ENCODE data around the gene TAS2R5.
"Not testable (repeated sequence)": the region's sequence is repeated elsewhere in the genome, so short reads cannot be mapped to it uniquely, and the experiment has no call there.

TAS2R5 gene

DNA sequence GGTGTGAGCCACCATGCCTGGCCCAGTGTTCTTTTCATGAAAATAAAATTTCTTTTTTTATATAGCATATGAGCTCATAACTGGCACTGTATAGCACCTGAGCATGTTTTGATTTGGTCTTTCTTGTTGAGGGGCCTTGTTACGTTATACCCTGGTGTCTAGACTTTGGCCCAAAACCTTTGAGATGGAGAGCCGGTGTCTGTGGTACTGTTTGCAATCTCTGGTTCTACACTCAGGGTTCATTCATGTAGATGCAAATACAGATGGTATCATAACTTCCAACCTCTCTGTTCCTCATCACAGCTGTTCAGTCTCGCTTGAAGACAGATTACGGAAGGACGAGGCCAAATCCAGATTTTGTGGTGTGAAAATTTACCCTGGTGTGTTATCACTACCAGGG is at the start of gene TAS2R5:
Gene TAS2R5, plus strand, starts transcription at position 301 of the 400 bp plus-strand sequence. CDS start 145 bp downstream, outside the sequence.
- no peak for DNase-seq (ENCODE audit: low spot score)

GRCh38 chr7:141742229-141742628 is 47.8 kb upstream of the TAS2R5 start:
- DNase-seq (ENCODE audit: low spot score): no peak

DNA sequence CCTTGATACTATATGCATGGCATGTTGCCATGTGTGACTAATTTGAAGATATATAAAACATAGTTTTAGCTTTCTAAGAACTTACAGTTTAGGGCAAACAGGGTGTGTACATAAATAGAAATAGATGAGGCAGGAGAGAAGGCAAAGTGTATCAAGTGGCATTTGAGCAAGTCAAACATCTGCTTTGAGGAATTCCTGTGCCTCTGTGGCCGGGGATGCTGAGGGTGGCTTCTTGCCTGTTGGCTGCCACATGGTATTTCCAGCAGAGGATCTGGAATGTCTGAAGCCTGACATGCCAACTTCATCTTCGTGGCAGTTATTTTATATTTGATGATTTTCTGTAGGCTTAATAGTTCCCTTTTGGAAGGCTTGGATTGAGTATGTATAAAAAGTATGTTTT is 45.9 kb upstream of the TAS2R5 start:
- no peak for DNase-seq (ENCODE audit: low spot score)

DNA sequence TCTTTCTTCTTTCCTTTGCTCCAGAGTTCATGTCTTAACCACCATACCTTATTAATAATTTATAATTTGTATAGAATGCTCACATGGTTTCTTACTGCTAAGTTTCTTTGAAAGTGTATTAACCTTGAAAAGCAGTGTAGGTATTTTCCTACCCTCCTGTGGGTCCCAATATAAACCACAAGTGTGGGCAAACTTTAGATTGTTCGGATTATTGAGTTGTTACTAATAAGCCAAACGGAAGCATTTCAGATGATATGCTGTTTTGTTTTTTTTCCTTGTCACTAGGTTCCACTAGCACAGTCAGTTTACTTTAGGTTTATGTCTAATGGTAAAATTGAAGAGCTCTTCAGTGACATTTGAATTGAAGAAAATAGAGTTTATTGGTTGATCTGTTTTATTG is 41.6 kb upstream of the TAS2R5 start:
- DNase-seq (ENCODE audit: low spot score): no peak

DNA sequence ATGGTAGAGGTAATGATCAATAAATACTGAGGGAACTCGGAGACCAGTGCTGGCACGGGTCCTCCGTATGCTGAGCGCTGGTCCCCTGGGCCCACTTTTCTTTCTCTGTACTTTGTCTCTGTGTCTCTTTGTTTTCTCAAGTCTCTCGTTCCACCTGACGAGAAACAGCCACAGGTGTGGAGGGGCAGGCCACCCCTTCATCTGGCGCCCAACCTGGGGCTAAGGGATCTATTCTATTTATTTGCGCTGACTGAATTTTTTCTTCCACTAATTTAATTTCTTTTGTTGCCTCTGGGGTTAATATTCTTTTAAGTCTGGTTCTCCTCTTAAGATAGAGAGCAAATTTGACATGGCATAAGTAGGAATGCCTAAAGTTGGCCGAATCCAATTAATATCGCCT is 38.1 kb upstream of the TAS2R5 start:
- DNase-seq (ENCODE audit: low spot score): not testable (repeated sequence)

- DNase-seq (ENCODE audit: low spot score): no peak
These were observed 37.4 kb upstream of the TAS2R5 start for GRCh38 chr7:141752634-141753033.

GRCh38 chr7:141754939-141755338 is 35.1 kb upstream of the TAS2R5 start:
- no peak for DNase-seq (ENCODE audit: low spot score)

GRCh38 chr7:141763797-141764196 is 26.2 kb upstream of the TAS2R5 start, which contains the start of gene TAS2R3:
Gene TAS2R3 (plus strand): TSS chr7:141764097. CDS start chr7:141764159, 62 bp downstream.
- no peak for DNase-seq (ENCODE audit: low spot score)

DNA sequence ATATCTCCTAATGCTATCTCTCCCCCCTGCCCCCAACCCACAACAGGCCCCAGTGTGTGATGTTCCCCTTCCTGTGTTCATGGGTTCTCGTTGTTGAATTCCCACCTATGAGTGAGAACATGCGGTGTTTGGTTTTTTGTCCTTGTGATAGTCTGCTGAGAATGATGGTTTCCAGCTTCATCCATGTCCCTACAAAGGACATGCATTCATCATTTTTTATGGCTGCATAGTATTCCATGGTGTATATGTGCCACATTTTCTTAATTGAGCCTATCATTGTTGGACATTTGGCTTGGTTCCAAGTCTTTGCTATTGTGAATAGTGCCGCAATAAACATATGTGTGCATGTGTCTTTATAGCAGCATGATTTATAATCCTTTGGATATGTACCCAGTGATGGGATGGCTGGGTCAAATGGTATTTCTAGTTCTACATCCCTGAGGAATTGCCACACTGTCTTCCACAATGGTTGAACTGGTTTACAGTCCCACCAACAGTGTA is 19.9 kb upstream of the TAS2R5 start:
- DNase-seq (ENCODE audit: low spot score): not testable (repeated sequence)

DNA sequence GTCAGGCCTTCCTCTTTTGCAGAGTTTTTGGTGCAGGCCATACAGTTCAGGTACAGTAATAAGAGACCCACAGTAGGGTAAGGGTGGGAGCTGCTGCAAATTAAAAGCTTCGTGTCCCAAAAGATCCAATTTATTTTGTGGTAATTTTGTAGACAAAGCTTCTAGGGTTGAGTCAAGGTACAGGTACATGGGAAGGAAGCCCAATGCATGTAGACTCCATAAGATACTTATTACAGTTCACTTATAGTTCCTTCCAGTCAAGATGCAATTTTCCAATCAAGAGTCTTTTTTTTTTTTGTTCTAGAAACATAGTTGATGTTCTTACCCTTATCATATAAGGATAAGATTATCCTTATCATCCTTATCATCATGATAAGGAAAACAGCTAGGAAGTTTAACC is 13.6 kb upstream of the TAS2R5 start, which contains the start of gene TAS2R4:
Gene TAS2R4, plus strand, starts transcription at position 301 of the 400 bp plus-strand sequence. CDS start 1,815 bp downstream, outside the sequence.
- no peak for DNase-seq (ENCODE audit: low spot score)

- DNase-seq (ENCODE audit: low spot score): no peak
These were observed 4.1 kb upstream of the TAS2R5 start for GRCh38 chr7:141785706-141786552.

DNA sequence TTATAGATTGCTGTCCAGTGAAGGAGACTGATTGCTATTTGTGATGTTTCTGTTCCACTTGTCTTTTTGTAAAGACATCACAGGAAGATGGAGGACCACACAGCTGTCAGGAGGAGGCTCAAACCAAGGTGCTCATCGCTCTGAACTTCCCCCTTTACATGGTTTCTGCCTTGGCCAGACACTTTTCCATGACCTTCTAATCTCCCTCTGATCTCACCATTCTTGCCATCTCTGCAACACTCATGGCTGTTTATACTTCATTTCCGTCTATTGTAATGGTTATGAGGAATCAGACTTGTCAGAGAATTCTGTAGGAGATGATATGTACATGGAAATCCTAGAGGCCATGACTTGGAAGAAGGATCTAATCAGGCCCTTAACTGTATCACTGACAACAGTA is 1.7 kb upstream of the TAS2R5 start:
- DNase-seq (ENCODE audit: low spot score): no peak

DNA sequence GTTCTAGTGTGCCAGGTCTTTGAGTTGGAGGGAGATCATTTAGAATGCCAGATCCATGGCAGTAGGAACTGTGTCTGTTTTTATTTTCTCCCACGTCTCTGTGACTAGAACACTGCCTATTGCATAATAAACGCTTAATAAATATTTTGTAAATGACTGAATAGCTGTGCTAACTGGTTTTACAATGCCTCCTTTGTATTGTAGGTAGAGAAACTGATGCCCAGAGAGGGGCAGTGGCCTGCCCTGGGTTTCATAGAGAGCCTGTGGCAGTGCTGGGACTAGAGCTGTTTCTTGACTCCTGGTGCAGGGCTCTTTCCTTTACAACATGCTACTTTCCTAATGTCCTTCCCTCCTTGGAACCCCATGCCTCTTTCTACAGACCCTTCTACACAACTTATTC is 2.5 kb downstream of the TAS2R5 start:
- DNase-seq (ENCODE audit: low spot score): no peak

DNA sequence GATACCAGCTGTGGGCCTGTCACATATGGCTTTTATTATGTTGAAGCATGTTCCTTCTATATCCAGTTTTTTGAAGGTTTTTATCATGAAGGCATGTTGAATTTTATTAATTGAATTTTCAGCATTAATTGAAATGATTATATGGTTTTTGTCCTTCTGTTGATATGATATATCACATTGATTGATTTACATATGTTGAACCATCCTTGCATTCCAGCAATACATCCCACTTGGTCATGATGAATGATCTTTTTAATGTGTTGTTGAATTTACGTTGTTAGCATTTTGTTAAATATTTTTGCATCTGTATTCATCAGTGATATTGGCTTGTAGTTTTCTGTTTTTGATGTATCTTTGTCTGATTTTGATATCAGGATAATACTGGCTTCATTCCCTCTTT is 30.1 kb downstream of the TAS2R5 start:
- DNase-seq (ENCODE audit: low spot score): no peak

DNA sequence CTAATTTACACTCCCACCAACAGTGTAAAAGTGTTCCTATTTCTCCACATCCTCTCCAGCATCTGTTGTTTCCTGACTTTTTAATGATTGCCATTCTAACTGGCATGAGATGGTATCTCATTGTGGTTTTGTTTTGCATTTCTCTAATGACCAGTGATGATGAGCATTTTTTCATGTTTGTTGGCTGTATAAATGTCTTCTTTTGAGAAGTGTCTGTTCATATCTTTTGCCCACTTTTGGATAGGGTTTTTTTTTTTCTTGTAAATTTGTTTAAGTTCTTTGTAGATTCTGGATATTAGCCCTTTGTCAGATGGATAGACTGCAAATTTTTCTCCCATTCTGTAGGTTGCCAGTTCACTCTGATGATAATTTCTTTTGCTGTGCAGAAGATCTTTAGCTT is 32.4 kb downstream of the TAS2R5 start:
- DNase-seq (ENCODE audit: low spot score): not testable (repeated sequence)

- no peak for DNase-seq (ENCODE audit: low spot score)
These were observed 47.7 kb downstream of the TAS2R5 start for GRCh38 chr7:141837683-141838082.

DNA sequence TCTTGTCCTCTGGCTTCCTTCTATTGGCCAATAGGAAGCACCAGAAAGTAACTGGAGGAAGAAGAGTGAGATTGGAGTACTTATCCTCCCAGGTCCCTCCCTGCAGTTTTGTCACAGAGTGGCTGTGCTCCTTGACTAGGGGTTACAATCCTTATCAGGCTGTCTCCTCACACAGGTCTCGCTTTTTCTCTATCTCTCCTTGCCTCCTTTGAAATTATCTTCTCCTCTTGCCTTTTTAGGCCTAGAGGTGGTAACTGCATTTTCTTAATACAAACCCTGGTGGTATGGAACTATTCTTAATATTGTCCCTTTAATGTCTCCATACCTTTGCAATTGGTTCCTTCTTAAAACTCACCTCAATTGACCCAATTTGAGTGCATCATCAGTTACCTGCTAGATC is 48.6 kb downstream of the TAS2R5 start:
- no peak for DNase-seq (ENCODE audit: low spot score)

GRCh38 chr7:141839256-141839655 is 49.2 kb downstream of the TAS2R5 start:
- DNase-seq (ENCODE audit: low spot score): no peak

- DNase-seq (ENCODE audit: low spot score): no peak
These were observed 50.7 kb downstream of the TAS2R5 start for GRCh38 chr7:141840708-141841107.

All from left forelimb (tissue), 1 donor.